ENCODE measurements around the gene ZNF83.

- TF ChIP-seq CTCF (conservative IDR thresholded peaks at IDR 0.05) (no peak), ZFX (IDR thresholded peaks at IDR 0.05) (no peak)
Measured at GRCh38 chr19:52679598-52679997, 41.4 kb upstream of the ZNF83 start.

All from C4-2B (cell line).